ENCODE data around the gene GPA33. TPM values are rescaled to one million over a fixed set of nuclear protein-coding genes. Genes with fewer than 3 reads are reported as not detected.
A peak's percentile ranks its signal among the peaks of the same experiment; 100 is the strongest.

The GPA33 gene
- total and polyA plus RNA-seq, 9 of the 15 experiments (the other 6 are each of a cell fraction or from before 2014, with no cell fraction given): 0.13 TPM; not detected in 8

GRCh38 chr1:167012570-167012969, 77.6 kb downstream of the GPA33 start:
- H3K4me2 ChIP-seq (ENCODE audit: insufficient read depth, low read length): no peak overlapping the region
- no peak overlapping the region for H3K27ac ChIP-seq (ENCODE audit: extremely low read depth, low read depth, low read length)
- ATAC-seq: no peak
- no peaks in the 10 kb centered on the region; a peak in 3 of 5 replicates for H3K27me3 ChIP-seq (ENCODE audit: control insufficient read depth in 2 of 2, insufficient read depth in 2 of 2, low read length in 2 of 2)
- 0% methylated on average over 2 of the region's 2 CpGs for WGBS (ENCODE audit: insufficient coverage, low coverage, missing lambda C conversion rate)
- H3K9me1 ChIP-seq (ENCODE audit: control insufficient read depth, insufficient read depth, low read length): no peaks in the 10 kb centered on the region
- H3K9me3 ChIP-seq (replicated peaks; ENCODE audit: control insufficient read depth, insufficient read depth, low read depth, low read length): no peaks in the 10 kb centered on the region
- no peak overlapping the region for H3K4me3 ChIP-seq
- no TSS peak for BruUV-seq (replicated peaks)
- no peaks in the 10 kb centered on the region for H3K79me2 ChIP-seq (ENCODE audit: control insufficient read depth, insufficient read depth, low read length)
- DNase-seq (ENCODE audit: extremely low read depth in 1 of 4, low spot score in 3 of 4): no peak
- intact Hi-C loops (cut with micrococcal nuclease) (no loop called here), in situ Hi-C loops (cut with MboI) (no loop called here)
- CTCF ChIA-PET (ENCODE audit: low intra/inter-chr PET ratio): no interaction called here
- TF ChIP-seq PHF20 (IDR thresholded peaks at IDR 0.05; ENCODE audit: partially characterized antibody): no peak
- TF ChIP-seq NCOR1 (IDR thresholded peaks at IDR 0.05): no peak
- no peak for TF ChIP-seq SMARCC2 (IDR thresholded peaks at IDR 0.05; ENCODE audit: low read depth)
- no peak for TF ChIP-seq KDM1A (IDR thresholded peaks at IDR 0.05)
- no peak for TF ChIP-seq HNRNPH1 (optimal IDR thresholded peaks at IDR 0.05; ENCODE audit: low read depth, low read length)
- TF ChIP-seq ZNF23 (CRISPR knock-in tag; IDR thresholded peaks at IDR 0.05): no peak
- no peak for TF ChIP-seq MAFK (IDR thresholded peaks at IDR 0.05; ENCODE audit: low read length)
- H2AFZ ChIP-seq (ENCODE audit: low read depth, low read length): no peak overlapping the region
- POLR2A ChIA-PET: no interaction called here
- H4K20me1 ChIP-seq (replicated peaks; ENCODE audit: control insufficient read depth, insufficient read depth, low read length): no peaks in the 10 kb centered on the region
- no peak for FAIRE-seq
- no peaks in the 10 kb centered on the region for H3K36me3 ChIP-seq (ENCODE audit: control insufficient read depth, insufficient read depth, low read length)
- H3K4me1 ChIP-seq (replicated peaks in 1 of 2; ENCODE audit: control insufficient read depth in 2 of 2, insufficient read depth in 2 of 2, low read length in 2 of 2): no peaks in the 10 kb centered on the region
- H3K9ac ChIP-seq (ENCODE audit: insufficient read depth in 1 of 2, low read depth in 2 of 2, low read length in 2 of 2): no peak overlapping the region

- Histone ChIP-seq H3K27ac (ENCODE audit: extremely low read depth, low read depth, low read length) (no peak overlapping the region), H3K36me3 (ENCODE audit: control insufficient read depth, insufficient read depth, low read length) (no peaks in the 10 kb centered on the region), H3K4me1 (replicated peaks in 1 of 2; ENCODE audit: control insufficient read depth in 2 of 2, insufficient read depth in 2 of 2, low read length in 2 of 2) (no peaks in the 10 kb centered on the region), H3K27me3 (ENCODE audit: control insufficient read depth in 2 of 2, insufficient read depth in 2 of 2, low read length in 2 of 2) (no peaks in the 10 kb centered on the region; a peak in 3 of 5 replicates), H3K9me1 (ENCODE audit: control insufficient read depth, insufficient read depth, low read length) (no peaks in the 10 kb centered on the region), H3K4me3 (no peak overlapping the region), H3K9ac (ENCODE audit: insufficient read depth in 1 of 2, low read depth in 2 of 2, low read length in 2 of 2) (no peak overlapping the region), H3K4me2 (ENCODE audit: insufficient read depth, low read length) (no peak overlapping the region), H2AFZ (ENCODE audit: low read depth, low read length) (no peak overlapping the region), H4K20me1 (replicated peaks; ENCODE audit: control insufficient read depth, insufficient read depth, low read length) (no peaks in the 10 kb centered on the region), H3K9me3 (replicated peaks; ENCODE audit: control insufficient read depth, insufficient read depth, low read depth, low read length) (no peaks in the 10 kb centered on the region), H3K79me2 (ENCODE audit: control insufficient read depth, insufficient read depth, low read length) (no peaks in the 10 kb centered on the region)
- in situ Hi-C loops (cut with MboI): no loop called here
- FAIRE-seq: no peak
- POLR2A ChIA-PET: no interaction called here
- ATAC-seq: no peak
- BruUV-seq (replicated peaks): no TSS peak
- intact Hi-C loops (cut with micrococcal nuclease): no loop called here
- 0% methylated on average over 1 of the region's 1 CpG for WGBS (ENCODE audit: insufficient coverage, low coverage, missing lambda C conversion rate)
- no peak for TF ChIP-seq CEBPG (CRISPR knock-in tag; IDR thresholded peaks at IDR 0.05)
- TF ChIP-seq CEBPG (tag; conservative IDR thresholded peaks at IDR 0.05 in 1 of 2, IDR thresholded peaks at IDR 0.05 in 1 of 2): peak; percentile 48 to 89; a peak in 3 of 4 replicates
- TF ChIP-seq, protein P1, sequence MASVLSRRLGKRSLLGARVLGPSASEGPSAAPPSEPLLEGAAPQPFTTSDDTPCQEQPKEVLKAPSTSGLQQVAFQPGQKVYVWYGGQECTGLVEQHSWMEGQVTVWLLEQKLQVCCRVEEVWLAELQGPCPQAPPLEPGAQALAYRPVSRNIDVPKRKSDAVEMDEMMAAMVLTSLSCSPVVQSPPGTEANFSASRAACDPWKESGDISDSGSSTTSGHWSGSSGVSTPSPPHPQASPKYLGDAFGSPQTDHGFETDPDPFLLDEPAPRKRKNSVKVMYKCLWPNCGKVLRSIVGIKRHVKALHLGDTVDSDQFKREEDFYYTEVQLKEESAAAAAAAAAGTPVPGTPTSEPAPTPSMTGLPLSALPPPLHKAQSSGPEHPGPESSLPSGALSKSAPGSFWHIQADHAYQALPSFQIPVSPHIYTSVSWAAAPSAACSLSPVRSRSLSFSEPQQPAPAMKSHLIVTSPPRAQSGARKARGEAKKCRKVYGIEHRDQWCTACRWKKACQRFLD (CRISPR knock-in tag; IDR thresholded peaks at IDR 0.05): no peak
- TF ChIP-seq CEBPB (tag; IDR thresholded peaks at IDR 0.05): peak; percentile 84
- no peak for DNase-seq (ENCODE audit: extremely low read depth in 1 of 4, low spot score in 3 of 4)
- CTCF ChIA-PET (ENCODE audit: low intra/inter-chr PET ratio): no interaction called here
Observed at GRCh38 chr1:167011560-167012191, 78.5 kb downstream of the GPA33 start.
